ENCODE measurements around the gene TMEM43.

DNA sequence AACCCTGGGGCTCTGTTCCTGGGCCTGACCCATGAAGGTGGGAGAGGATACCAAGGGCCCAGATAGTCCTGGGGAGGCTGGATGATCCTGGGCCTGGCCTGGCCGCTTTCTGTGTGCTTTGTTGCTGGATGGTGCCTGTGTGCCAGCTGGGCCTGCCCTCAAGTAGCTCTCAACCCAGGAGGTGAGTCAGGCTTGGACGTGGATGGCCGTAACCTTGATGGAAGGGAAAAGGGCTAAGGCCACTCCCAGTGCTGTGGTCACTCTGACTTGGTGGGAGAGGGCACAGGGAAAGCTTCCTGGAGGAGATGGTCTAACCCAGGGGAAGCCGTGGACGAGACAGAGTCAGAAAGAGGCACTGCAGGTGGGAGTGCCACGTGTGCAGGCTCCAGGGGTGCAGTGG, 9.4 kb downstream of the TMEM43 start:
- TF ChIP-seq, protein P1, sequence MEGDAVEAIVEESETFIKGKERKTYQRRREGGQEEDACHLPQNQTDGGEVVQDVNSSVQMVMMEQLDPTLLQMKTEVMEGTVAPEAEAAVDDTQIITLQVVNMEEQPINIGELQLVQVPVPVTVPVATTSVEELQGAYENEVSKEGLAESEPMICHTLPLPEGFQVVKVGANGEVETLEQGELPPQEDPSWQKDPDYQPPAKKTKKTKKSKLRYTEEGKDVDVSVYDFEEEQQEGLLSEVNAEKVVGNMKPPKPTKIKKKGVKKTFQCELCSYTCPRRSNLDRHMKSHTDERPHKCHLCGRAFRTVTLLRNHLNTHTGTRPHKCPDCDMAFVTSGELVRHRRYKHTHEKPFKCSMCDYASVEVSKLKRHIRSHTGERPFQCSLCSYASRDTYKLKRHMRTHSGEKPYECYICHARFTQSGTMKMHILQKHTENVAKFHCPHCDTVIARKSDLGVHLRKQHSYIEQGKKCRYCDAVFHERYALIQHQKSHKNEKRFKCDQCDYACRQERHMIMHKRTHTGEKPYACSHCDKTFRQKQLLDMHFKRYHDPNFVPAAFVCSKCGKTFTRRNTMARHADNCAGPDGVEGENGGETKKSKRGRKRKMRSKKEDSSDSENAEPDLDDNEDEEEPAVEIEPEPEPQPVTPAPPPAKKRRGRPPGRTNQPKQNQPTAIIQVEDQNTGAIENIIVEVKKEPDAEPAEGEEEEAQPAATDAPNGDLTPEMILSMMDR (optimal IDR thresholded peaks at IDR 0.05 in 1 of 3, IDR thresholded peaks at IDR 0.05 in 1 of 3, conservative IDR thresholded peaks at IDR 0.05 in 1 of 3; ENCODE audit: extremely low read depth in 1 of 3, insufficient read depth in 2 of 3, low read length in 3 of 3): no peak
- TF ChIP-seq EZH2 (IDR thresholded peaks at IDR 0.05; ENCODE audit: low read length): no peak

All from keratinocyte (primary cell).